ENCODE measurements around the gene FXN. TPM values are rescaled to one million over a fixed set of nuclear protein-coding genes. Genes with fewer than 3 reads are reported as not detected.
"Not testable (repeated sequence)": the region's sequence is repeated elsewhere in the genome, so short reads cannot be mapped to it uniquely, and the experiment has no call there.

The FXN gene
- total RNA-seq, 1 donor from 2014 or later = 10.3 TPM

DNA sequence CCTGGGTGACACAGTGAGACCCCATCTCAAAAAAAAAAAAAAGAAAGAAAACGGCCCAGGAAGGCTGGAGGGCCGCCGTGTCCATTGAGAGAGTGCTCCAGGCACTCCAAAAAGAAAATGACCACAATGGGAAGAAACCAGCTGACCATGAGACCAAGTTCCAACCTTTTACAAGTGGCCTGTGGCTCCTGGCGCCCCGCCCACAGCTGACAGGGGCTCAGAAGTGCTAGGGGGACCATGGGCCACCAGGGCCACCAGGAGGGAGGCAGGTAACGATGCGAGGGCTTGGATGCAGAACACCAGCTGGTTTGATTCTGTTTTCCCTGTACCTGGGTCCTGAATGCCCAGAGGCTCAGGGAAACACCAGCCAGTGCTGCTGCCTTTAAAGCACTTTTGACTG, 34.6 kb downstream of the FXN start:
- DNase-seq (ENCODE audit: low spot score) = no peak

DNA sequence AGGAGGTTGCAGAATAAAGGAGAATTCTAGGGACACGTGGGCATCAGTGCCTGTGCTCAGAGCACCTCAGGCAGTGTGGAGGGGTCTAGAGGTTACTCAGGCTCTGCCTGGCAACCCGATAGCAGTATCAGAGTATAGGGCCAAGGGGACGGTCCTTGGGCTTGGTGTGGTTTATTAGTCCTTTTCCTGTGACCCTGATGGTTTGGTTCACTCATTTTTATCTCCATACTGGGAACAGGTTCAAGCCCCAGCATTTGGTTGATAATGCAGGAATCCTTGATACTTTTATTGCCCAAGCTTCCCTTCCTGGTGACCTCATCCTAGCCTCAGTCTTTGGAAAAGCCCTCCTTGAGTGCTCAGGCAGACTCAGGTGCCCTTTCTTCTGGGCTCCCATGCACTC, 35.5 kb downstream of the FXN start:
- DNase-seq (ENCODE audit: low spot score) = no peak

DNA sequence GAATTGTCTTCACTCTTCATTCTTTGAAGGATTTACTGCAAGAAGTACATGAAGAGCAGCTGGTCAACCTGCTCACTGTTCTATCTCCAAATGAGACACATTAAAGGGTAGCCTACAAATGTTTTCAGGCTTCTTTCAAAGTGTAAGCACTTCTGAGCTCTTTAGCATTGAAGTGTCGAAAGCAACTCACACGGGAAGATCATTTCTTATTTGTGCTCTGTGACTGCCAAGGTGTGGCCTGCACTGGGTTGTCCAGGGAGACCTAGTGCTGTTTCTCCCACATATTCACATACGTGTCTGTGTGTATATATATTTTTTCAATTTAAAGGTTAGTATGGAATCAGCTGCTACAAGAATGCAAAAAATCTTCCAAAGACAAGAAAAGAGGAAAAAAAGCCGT, 37.6 kb downstream of the FXN start:
- DNase-seq (ENCODE audit: low spot score) = no peak

DNA sequence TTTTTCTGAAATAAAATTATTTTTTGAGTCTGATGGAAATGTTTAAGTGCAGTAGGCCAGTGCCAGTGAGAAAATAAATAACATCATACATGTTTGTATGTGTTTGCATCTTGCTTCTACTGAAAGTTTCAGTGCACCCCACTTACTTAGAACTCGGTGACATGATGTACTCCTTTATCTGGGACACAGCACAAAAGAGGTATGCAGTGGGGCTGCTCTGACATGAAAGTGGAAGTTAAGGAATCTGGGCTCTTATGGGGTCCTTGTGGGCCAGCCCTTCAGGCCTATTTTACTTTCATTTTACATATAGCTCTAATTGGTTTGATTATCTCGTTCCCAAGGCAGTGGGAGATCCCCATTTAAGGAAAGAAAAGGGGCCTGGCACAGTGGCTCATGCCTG, 39.2 kb downstream of the FXN start:
- no peak for DNase-seq (ENCODE audit: low spot score)

DNA sequence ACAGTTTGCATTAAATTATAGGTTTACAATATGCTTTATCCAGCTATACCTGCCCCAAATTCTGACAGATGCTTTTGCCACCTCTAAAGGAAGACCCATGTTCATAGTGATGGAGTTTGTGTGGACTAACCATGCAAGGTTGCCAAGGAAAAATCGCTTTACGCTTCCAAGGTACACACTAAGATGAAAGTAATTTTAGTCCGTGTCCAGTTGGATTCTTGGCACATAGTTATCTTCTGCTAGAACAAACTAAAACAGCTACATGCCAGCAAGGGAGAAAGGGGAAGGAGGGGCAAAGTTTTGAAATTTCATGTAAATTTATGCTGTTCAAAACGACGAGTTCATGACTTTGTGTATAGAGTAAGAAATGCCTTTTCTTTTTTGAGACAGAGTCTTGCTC, 41.0 kb downstream of the FXN start:
- no peak for DNase-seq (ENCODE audit: low spot score)

DNA sequence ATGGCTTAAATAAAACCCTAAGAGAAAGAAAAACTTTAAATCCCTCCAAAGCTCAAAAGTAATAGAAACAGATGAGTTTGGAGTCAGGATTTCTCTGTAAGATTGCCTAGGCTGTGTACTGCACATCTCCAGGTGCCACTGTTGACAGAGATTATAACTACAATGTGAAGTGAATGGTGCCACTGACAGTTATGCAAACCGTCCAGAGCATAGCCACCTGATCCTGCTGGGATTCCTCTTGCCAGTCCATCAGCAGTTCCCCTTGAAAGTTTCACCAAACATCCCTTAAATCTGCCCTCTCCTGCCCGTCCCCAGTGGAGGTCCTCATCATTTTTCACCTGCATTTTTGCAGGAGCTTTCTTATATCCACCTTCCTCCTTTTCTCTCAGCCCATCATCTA, 42.5 kb downstream of the FXN start:
- no peak for DNase-seq (ENCODE audit: low spot score)

DNA sequence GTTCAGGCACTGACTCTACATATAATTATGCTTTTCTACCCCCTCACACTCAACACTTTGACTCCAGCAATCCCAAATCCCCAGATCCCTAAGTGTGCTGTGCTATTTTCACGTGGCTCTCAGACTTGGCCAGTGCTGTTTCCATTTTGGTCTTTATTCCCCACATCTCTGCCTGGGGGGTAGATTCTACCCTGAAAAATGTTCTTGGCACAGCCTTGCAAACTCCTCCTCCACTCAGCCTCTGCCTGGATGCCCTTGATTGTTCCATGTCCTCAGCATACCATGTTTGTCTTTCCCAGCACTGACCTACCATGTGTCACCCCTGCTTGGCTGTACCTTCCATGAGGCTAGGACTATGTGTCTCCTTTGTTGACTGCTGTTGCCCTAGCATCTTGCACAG, 43.0 kb downstream of the FXN start:
- DNase-seq (ENCODE audit: low spot score) = no peak

DNA sequence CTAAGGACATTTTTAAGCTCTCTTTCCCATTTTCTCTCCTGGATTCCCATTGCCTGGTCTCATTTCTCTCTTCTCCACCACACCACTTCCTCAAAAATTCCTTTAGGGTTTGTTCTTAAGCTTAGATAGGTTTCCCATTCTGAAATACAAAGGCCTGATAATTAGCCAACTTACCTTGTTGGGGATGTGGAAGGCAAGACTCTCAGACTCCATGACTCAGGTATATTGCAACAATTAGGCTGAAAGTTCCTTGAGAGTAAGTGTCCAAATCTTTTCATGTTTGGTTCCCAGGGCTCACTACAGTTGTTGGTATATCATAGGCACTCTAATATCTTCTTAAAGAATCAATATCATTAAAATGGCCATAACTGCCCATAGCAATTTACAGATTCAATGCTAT, 43.6 kb downstream of the FXN start:
- DNase-seq (ENCODE audit: low spot score) = no peak

DNA sequence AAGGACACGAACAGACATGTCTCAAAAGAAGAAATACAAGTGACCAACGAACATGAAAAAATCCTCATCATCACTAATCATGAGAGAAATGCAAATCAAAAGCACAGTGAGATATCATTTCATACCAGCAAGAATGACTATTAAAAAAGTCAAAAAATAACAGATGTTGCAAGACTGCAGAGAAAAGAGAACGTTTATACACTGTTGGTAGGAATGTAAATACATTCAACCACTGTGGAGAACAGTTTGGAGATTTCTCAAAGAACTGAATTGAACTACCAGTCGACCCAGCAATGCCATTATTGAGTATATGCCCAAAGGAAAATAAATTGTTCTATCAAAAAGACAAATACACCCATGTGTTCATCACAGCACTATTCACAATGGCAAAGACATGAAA, 45.7 kb downstream of the FXN start:
- DNase-seq (ENCODE audit: low spot score) = no peak

DNA sequence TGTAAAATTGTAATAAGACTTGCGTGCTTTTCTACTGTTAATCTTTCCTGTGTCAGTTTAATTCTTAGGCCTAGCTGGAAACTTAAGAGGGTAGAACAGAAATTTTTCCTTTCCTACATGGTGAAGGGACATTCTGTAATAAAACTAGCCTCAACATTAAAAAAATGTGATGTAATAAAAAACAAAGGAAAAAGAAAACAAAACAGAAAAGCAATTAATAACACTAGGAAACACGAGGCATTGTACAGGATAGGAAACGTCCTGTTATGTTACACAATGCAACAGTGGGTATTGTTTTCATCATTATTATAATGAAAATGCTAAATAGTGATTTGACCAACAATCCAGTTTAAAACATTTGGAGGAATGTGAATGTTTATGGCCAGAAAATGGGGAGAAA, 47.8 kb downstream of the FXN start:
- no peak for DNase-seq (ENCODE audit: low spot score)

DNA sequence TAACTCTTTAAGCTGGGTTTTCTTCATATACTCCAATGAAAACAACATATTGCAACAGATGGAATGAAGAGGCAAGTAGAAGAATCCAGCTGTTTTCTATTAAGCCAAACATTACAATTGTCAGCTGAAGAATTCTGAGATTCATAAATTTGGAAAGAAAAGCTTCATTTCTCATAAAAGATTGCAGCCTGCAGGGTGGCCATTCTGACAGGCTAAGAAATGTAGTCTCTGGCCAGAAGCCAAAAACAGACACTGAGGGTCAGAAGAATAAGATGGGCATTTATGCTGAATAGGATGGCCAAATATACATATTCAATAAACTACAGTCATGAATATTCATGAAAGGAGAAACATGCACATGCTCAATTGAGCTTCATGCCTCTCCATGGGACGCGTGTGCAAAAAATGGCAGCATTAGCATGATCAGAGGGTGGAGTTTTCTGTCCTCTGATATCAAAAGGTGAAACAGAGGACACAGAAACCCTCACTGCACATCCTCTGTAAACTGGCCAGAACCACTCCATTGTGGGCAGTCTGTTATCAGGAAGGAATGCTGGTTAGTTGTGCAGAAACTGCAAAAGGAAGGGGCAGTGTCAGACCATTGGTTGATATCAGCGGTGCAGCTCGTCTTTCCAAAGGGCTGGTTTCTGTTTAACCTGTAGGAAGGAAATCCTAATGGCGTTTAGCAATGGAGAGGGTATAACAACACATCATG, 50.2 kb downstream of the FXN start:
- peak; percentile 34 for DNase-seq (ENCODE audit: low spot score)

DNA sequence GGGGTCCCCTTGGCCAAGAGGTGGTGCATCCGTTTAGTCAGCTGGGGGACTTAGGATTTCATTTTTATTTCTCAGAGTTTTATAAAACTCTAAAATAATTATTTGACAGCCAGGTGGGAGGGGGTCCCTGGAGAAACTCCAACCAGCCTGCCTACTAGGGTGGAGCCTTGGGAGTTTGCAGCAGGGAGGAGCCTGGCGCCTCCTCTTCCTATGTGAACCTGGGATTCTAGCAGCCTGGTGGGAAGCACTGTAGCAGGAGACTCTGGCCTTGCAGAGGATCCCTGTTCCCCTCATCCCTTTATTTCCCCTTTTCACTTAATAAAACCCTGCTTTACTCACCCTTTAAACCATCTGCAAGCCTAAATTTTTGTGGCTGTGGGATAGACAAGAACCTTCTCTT, 50.8 kb downstream of the FXN start:
- no peak for DNase-seq (ENCODE audit: low spot score)

DNA sequence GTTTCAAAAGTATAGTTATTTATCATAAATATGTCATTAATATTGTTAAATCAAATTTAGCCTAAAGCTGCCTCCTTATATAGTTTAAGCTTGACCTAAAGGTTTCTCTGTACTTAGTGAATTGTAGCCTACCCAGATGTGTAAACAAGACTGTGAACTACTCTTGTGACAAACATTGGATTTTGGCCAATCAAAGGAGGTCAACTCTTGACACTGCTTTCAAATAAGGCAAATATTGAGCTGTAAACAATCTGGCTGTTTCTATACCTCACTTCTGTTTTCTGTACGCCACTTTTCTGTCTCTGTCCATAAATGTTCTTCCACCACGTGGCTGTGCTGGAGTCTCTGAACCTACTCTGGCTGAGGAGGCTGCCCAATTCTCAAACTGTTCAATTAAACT, 51.2 kb downstream of the FXN start:
- no peak for DNase-seq (ENCODE audit: low spot score)

DNA sequence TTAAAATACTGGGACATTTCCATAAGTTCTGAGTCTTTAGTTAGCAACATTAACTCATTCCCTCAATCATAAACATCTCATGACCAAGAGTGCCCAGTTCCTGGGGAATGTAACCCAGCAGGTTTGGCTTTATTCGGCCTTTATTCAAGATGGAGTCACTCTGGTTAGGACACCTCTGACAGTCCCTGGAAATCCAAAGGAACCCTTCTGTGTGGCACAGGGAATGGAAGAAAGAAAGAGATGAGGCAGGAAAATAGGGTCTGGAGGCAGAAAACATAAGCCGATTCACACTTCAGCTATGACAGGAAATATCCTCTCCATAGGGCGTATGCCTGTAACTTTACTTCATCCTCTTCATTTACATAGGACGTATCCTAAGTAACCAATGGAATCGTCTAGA, 53.5 kb downstream of the FXN start:
- DNase-seq (ENCODE audit: low spot score) = no peak

DNA sequence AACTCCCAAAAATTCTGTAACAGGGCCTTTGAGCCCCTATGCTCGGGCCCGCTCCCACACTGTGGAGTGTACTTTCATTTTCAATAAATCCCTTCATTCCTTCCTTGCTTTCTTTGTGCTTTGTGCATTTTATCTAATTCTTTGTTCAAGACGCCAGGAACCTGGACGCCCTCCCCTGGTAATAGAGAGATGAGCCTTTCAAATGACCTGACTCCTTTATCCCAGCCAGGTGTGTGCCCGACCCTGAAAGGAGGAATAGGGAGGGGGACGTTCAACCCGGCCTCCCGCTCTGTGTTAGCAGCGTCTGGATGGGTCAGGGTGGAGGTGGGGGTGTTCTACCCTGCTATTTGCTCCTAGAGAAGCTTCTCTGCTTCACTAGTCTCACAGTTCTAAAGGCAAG, 53.9 kb downstream of the FXN start:
- DNase-seq (ENCODE audit: low spot score) = no peak

DNA sequence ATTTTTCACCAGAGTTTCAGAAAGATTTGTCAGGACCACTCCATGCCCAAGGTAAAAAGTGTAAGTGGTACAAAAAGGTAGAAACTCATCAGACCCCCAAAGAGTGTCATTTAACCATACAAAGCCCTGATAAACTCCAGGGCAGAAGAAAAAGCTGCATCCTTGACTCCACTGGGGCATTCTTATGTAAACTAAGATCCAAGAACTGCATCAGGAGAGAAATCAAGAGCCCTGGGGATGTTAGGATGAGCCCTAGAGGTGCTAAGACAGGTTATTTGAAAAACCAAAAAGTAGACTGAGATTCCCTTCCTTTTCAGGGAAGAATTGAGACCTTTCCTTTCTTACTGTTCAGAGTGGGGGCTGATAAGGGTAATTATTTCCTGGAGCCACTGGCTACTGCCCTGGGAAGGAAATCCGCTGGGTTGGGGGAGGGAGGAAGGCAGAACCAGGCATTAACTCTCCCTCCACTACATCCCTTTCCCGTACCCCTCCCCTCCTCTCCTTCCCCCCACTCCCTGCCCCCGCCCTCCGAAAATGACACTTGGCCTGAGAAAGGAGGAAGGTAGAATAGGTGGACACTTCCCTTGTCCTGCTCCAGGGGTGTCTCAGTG, 54.7 kb downstream of the FXN start:
- no peak for DNase-seq (ENCODE audit: low spot score)

DNA sequence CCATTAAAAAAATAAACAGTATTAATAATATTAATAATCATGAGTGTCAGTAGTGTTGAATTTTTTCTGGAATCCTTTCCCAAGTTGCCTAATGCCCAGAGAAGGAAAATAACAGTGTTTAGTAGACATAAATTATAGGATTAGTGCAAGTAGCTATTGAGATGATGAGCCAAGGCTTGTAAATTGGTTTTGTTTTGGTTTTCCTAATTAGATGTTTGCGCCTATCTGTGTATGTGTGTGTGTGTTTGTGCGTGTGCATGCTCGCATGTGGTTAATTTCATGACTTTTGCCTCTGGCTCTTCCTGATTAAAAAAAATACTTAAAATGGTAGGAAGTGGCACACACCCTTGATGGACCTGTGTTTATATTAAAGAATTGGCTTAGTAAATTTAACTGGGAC, 55.4 kb downstream of the FXN start:
- DNase-seq (ENCODE audit: low spot score) = no peak

DNA sequence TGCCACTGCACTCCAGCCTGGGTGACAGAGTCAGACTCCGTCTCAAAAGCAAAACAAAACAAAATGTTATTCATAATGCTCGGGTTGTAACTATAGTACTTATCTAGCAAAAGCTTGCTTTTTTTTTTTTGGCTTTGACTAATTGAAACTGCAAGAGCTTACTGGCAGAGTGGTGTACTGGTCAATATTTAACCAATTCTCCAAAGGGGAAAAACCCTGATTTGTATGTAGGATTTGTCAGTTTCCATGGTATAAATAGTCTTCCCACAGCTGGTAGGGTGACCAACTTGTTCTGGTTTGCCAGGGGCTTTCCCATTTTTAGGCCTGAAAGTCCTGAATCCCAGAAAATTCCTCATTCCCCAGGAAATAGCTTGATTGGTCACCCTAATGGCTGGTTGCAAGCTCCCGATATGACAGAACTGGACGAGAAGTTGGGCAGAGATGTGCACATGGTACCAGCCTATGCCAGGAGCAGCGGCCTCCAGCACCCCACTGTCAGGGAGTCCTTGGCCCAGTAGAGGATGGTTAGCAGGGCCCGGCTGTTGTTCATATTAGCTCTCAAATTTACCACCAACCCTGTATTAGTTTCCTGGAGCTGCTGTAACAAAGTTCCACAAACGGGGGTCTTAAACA, 58.0 kb downstream of the FXN start:
- DNase-seq (ENCODE audit: low spot score) = no peak

DNA sequence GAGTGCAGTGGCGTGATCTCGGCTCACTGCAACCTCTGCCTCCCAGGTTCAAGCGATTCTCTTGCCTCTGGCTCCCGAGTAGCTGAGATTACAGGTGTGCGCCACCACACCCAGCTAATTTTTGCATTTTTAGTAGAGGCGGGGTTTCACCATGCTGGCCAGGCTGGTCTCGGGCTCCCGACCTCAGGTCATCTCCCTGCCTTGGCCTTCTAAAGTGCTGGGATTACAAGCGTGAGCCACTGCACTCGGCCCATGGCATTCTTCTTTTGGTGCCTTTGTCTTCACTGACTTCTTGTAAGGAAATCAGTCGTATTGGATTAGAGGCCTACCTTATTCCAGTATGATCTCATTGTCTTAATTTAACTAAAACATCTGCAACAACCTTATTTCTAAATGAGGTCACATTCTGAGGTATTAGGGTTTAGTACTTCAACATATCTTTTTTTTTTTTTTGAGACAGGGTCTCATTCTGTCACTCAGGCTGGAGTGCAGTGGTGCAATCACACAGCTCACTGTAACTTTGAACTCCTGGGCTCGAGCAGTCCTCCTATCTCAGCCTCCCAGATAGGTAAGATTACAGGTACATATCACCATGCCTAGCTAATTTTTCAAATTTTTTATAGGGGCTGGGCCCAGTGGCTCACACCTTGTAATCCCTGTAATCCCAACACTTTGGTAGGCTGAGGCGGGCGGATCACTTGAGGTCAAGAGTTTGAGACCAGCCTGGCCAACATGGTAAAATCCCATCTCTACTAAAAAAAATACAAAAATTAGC, 59.0 kb downstream of the FXN start:
- DNase-seq (ENCODE audit: low spot score) = not testable (repeated sequence)

DNA sequence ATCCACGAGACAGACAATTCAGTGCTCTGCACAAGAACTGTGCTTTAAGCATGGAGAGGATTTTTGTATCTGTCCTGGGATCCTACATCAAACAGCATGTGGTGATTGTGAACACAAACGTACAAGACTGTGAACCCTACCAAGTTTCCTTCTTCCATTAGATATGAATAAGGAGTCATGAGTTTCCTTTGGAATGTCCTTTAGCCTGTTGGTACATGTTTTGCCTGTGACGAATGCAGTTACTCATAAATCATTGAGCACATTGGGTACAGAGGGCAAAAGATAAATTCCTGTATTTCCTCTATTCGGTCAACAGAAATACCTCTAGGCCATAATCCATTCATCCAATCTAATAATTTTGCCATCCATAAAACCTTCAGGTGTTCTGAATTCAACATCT, 61.5 kb downstream of the FXN start:
- DNase-seq (ENCODE audit: low spot score) = peak; percentile 37

DNA sequence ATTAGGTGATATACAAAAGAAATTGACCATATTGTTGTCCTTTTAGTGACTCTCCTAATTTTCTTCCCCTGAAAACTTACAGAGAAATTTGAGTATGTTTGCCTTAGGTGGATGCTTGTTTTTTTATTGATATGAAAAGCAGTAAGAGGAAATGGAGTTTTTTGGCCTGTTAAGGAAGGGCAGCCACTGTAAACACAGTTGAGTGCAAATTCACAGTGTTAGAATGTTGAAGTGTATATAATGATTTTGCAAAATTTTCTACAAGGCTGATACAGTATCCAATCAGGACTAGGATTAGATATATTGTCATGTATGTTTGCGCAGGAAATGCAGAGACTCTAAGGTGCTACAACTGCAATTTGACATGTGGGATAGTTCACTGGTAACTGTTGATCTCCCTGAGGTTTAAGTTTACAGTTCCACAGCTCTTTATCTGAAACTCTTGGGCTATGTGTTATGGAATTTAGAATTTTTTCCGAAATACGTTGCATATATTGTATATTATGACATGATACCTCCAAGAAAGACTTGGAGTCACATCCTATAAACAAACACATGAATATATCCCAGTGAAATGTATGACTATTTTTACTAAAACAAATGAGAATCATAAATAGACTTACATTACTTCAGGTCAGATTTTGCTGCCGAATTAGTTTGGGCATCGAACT, 62.5 kb downstream of the FXN start:
- no peak for DNase-seq (ENCODE audit: low spot score)

DNA sequence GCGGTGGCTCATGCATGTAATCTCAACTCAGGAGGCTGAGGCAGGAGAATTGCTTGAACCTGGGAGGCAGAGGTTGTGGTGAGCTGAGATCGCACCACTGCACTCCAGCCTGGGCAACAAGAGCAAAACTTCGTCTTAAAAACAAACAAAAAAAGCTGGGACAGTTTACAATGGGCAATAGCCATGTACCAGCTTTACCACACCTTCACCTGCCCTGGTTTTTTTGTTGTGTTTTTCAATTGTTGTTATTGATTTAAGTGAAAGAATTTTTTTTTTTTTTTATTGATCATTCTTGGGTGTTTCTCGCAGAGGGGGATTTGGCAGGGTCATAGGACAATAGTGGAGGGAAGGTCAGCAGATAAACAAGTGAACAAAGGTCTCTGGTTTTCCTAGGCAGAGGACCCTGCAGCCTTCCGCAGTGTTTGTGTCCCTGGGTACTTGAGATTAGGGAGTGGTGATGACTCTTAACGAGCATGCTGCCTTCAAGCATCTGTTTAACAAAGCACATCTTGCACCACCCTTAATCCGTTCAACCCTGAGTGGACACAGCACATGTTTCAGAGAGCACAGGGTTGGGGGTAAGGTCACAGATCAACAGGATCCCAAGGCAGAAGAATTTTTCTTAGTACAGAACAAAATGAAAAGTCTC, 67.9 kb downstream of the FXN start:
- DNase-seq (ENCODE audit: low spot score) = not testable (repeated sequence)
